KOPT-K1 (cell line): ENCODE data around the gene RRP1B.
A peak's percentile ranks its signal among the peaks of the same experiment; 100 is the strongest.

ENCODE experiments used
- H3K27ac ChIP-seq: fragments of 200-600 bp; sonication (generic); 2 replicates; pipeline ENCODE4 v1.5.1; 2016; ENCODE audit warnings: antibody characterized with exemption, mild to moderate bottlenecking, low read depth, low read length; ENCODE audit not compliant: poor library complexity, severe bottlenecking
- H3K36me3 ChIP-seq: fragments of 200-600 bp; sonication (generic); 2 replicates; pipeline ENCODE4 v1.5.1; 2017; ENCODE audit warnings: antibody characterized with exemption, mild to moderate bottlenecking, low read length, moderate library complexity; ENCODE audit not compliant: insufficient read depth
- H3K9me3 ChIP-seq: fragments of 200-600 bp; sonication (generic); 2 replicates; pipeline ENCODE4 v1.5.1; 2017; ENCODE audit warnings: antibody characterized with exemption, low read length, mild to moderate bottlenecking; ENCODE audit not compliant: insufficient read depth, poor library complexity, severe bottlenecking

RRP1B gene

GRCh38 chr21:43653626-43654025 is 5.7 kb upstream of the RRP1B start:
- H3K9me3 ChIP-seq = no peaks in the 10 kb centered on the region
- H3K36me3 ChIP-seq = no peaks in the 10 kb centered on the region
- no peak overlapping the region for H3K27ac ChIP-seq

- Histone ChIP-seq H3K27ac (no peak overlapping the region), H3K36me3 (no peaks in the 10 kb centered on the region), H3K9me3 (no peaks in the 10 kb centered on the region)
Observed at GRCh38 chr21:43654806-43655489, 4.4 kb upstream of the RRP1B start.

- Histone ChIP-seq H3K27ac (no peak overlapping the region), H3K36me3 (peaks cover 12% of the 10 kb centered on the region)
Observed at GRCh38 chr21:43657355-43658087, 1.8 kb upstream of the RRP1B start.

GRCh38 chr21:43658088-43658741 is 1.1 kb upstream of the RRP1B start:
- no peaks in the 10 kb centered on the region for H3K9me3 ChIP-seq
- H3K27ac ChIP-seq = no peak overlapping the region

More at GRCh38 chr21:43657355-43658087, 1.8 kb upstream of the RRP1B start:
- H3K9me3 ChIP-seq = no peaks in the 10 kb centered on the region

GRCh38 chr21:43658769-43659135 is 608 bp upstream of the RRP1B start:
- Histone ChIP-seq H3K36me3 (peaks cover 23% of the 10 kb centered on the region), H3K9me3 (no peaks in the 10 kb centered on the region), H3K27ac (peak overlapping the region; percentile 81)

More at GRCh38 chr21:43658088-43658741, 1.1 kb upstream of the RRP1B start:
- peaks cover 19% of the 10 kb centered on the region for H3K36me3 ChIP-seq

- no peak overlapping the region for H3K27ac ChIP-seq
- H3K9me3 ChIP-seq = no peaks in the 10 kb centered on the region
- H3K36me3 ChIP-seq = peaks cover 50% of the 10 kb centered on the region
Observed at GRCh38 chr21:43662286-43662685, 2.9 kb downstream of the RRP1B start.

GRCh38 chr21:43663033-43663432 is 3.7 kb downstream of the RRP1B start:
- peaks cover 50% of the 10 kb centered on the region for H3K36me3 ChIP-seq
- no peak overlapping the region for H3K27ac ChIP-seq

GRCh38 chr21:43664358-43664757 is 5.0 kb downstream of the RRP1B start:
- no peak overlapping the region for H3K27ac ChIP-seq
- H3K9me3 ChIP-seq = no peaks in the 10 kb centered on the region
- peaks cover 55% of the 10 kb centered on the region for H3K36me3 ChIP-seq

More at GRCh38 chr21:43663033-43663432, 3.7 kb downstream of the RRP1B start:
- no peaks in the 10 kb centered on the region for H3K9me3 ChIP-seq

GRCh38 chr21:43665879-43666278 is 6.5 kb downstream of the RRP1B start:
- H3K9me3 ChIP-seq = no peaks in the 10 kb centered on the region
- peaks cover 70% of the 10 kb centered on the region for H3K36me3 ChIP-seq
- no peak overlapping the region for H3K27ac ChIP-seq

- H3K9me3 ChIP-seq = no peaks in the 10 kb centered on the region
- H3K36me3 ChIP-seq = peaks cover 74% of the 10 kb centered on the region
- H3K27ac ChIP-seq = no peak overlapping the region
Observed at GRCh38 chr21:43667191-43667904, 8.0 kb downstream of the RRP1B start.

- Histone ChIP-seq H3K27ac (no peak overlapping the region), H3K36me3 (peaks cover 75% of the 10 kb centered on the region), H3K9me3 (no peaks in the 10 kb centered on the region)
Observed at GRCh38 chr21:43669828-43670605, 10.7 kb downstream of the RRP1B start.

GRCh38 chr21:43675871-43676270 is 16.5 kb downstream of the RRP1B start:
- Histone ChIP-seq H3K27ac (no peak overlapping the region), H3K9me3 (no peaks in the 10 kb centered on the region), H3K36me3 (peaks cover 94% of the 10 kb centered on the region)

- no peaks in the 10 kb centered on the region for H3K9me3 ChIP-seq
- H3K36me3 ChIP-seq = peaks cover 93% of the 10 kb centered on the region
- H3K27ac ChIP-seq = no peak overlapping the region
Observed at GRCh38 chr21:43676391-43676790, 17.0 kb downstream of the RRP1B start.

GRCh38 chr21:43679951-43680350 is 20.6 kb downstream of the RRP1B start:
- H3K9me3 ChIP-seq = no peaks in the 10 kb centered on the region
- no peak overlapping the region for H3K27ac ChIP-seq
- peaks cover 91% of the 10 kb centered on the region for H3K36me3 ChIP-seq
